Hair follicular keratinocyte (primary cell): Measurements from ENCODE around the gene PAPOLG. TPM values are rescaled to one million over a fixed set of nuclear protein-coding genes. Genes with fewer than 3 reads are reported as not detected.

ENCODE experiments used
- total RNA-seq: library from RNA; depleted of rRNA; stranded (reverse); fragments of >200 nt; gene quantifications from 2 replicates; pipeline ENCODE4 v1.2.3, GENCODE V29; 2015

PAPOLG gene
- total RNA-seq: 10.4 and 12.5 TPM in 2 replicates

GRCh38 chr2:60756097-60757087, at the start of gene PAPOLG:
PAPOLG (plus strand) TSS chr2:60756268; CDS start chr2:60756479, 211 bp downstream.

Other genes starting within 250 kb of the PAPOLG start
- 4.6 and 5.2 TPM in 2 replicates for gene BCL11A, start 202.6 kb upstream of the PAPOLG start, total RNA-seq
- 5.9 and 8.2 TPM in 2 replicates for gene REL, start 125.3 kb downstream of the PAPOLG start, total RNA-seq